ENCODE measurements around the gene MINDY4.

The MINDY4 gene

DNA sequence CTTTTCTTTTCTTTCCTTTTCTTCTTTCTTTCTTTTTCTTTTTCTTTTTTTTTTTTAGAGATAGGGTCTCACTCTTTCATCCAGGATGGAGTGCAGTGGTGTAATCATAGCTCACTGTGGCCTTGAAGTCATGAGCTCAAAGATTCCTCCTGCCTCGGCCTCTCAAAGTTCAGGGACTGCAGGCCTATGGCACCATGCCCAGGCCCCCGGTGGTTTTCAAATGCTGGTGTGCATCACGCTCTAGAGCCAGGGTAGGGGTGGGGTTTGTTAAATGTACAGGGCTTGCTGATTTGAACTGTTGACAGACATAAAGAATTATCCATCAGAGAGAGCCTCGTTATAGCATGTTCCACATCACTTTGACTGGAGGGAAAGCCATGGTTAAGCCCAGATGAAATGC, 5.8 kb downstream of the MINDY4 start:
- no peak for DNase-seq

DNA sequence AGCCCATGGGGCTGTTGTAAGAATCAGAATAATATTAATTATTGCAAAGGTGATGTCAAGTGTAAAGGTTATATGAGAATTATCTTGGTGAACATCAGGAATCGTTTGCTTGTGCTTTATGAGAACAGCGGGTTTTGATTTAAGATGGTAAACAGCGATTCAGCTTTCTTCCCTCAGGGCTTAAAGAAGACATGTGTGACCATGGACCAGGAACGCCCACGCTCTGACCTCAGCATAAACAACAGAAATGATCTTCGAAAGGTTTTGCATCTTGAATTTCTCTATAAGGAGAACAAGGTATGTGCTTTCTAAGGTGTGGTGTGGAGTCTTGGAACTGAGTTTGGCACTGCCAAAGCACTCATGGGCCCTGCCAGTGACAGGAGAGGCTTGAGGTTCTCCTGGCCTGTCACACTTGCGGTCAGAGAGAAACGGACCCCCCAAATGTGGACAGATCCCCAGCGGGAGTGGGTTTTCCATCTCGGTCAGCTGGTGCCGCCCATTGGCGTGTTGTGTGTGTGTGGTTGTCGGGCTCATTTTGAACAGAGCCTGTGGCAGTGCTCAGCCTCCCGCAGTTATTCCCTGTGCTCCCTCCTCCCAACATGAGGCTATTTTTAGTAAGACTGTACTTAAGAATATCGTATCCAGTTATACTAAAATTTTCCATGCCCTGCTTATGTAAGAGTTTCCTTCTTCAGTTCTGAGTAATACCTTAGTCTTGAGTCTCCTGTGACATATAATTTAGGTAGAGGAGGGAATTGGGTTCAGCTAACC, 7.2 kb downstream of the MINDY4 start:
- no peak for DNase-seq

DNA sequence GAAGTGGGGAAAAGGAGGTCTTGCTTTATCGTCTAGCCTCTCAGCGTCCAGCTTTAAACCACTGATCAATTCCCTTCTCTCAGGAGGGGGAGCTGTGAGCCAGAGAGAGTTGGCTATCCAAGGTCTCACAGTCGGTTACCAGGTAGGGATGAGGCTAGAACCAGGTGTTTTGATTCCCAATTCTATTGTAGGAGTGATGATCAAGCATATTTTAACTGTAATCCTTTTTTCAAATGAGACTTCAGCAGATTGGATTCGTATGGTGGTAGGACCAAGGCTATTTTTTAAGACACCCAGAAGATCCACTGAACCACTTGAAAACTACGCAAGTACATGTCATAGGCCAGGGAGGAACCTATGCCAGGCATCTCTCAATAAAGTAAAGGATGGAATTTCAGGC, 8.4 kb downstream of the MINDY4 start:
- no peak for DNase-seq

DNA sequence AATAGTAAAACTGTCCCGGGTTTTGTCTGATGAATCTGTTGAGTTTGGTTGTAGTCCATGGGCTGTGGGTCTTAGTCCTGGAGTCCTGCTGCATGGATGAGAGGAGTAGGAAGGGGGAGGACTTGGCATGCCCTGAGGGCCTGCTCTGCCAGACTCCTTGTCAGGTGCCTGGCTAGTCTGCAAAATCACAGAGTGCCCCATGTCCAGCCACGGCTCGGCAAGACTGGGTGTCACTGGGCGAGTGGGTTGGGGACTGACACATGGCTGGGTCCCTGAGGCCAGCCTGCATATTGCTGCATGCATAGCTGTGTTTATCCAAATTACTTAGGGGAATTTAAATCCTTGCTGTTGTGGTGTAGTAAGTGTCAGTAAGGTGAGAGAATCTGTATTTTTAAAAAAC, 9.7 kb downstream of the MINDY4 start:
- no peak for DNase-seq

DNA sequence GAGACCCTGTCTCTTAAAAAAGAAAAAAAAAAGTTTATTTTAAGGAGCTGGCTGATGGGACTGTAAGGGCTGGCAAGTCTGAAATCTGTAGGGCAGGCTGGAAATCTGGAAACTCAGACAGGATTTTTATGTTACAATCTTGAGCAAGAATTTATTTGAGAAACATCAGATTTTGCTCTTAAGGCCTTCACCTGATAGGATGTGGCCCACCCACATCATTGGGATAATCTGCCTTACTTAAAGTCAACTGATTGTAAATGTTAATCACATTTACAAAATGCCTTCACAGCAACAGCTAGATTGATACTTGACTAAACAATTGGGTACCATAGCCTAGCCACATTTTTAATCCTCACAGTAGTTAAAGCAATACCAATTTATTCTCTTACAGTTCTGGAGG, 11.5 kb downstream of the MINDY4 start:
- DNase-seq, result no peak

DNA sequence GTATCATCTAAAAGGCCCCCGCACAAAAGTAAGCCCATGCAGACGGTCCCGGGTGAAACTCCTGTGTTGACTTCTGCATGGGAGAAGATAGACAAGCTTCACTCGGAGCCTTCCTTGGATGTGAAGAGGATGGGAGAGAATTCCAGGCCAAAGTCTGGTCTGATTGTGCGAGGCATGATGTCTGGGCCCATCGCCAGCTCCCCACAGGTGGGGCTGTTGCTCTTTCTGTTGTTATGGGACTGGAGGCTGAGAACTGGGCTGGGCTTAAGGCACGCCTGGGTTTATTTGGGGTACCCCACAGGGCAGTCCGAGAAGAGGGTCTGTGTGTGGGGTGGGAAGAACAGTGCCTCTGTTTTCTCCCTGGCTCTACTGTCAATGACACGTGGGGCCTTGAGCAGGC, 14.6 kb downstream of the MINDY4 start:
- DNase-seq, result no peak

DNA sequence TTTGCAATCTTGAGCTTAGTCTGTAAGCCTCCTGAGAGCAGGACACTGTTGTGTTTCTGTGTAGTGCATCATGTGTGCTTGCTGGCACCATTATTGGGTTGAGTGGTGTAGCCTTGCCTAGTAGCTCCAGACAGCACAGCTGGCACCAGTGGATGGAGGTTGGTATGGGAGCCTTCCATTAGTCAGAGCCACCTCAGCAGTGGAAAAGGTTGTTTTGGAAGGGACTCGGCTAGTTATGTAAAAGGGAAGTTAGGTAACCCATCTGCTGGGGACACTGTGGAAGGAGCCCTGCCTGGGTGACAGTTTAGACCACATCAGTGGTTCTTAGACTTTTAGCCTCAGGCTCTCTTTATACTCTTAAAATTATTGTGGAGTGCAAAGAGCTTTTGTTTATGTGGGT, 16.3 kb downstream of the MINDY4 start:
- no peak for DNase-seq

DNA sequence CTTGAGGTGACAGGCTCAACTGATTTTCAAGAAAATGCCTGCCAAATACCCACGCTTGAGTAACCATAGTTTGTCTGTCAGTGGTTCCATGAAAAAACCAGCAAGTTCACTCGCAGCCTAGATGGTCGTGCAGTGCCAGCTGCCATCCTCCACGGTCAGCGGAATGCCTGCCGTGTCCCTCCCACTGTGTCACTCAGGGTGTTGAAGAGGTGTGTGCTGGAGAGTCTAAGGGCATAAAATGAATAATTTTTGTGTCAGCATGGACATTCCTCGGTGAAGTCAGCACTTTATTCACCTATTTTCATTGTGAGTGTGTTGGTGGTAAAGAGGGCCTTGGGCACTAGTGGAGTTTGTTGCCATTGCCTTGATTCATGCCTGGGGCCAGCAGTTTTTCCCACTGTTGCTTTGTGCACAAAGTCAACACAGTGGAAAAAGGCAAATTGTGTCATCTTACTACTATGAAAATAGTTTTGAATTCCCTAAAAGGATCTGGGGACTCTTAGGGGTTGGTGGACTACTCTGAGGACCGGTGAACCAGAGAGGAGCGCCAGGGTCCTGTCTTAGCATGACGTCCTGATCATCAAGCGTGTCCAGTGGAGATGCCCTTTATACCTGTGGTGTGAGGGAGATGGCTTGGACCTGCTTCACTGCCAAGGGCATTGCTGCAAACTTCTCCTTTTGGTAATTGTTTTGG, 17.6 kb downstream of the MINDY4 start:
- no peak for DNase-seq

DNA sequence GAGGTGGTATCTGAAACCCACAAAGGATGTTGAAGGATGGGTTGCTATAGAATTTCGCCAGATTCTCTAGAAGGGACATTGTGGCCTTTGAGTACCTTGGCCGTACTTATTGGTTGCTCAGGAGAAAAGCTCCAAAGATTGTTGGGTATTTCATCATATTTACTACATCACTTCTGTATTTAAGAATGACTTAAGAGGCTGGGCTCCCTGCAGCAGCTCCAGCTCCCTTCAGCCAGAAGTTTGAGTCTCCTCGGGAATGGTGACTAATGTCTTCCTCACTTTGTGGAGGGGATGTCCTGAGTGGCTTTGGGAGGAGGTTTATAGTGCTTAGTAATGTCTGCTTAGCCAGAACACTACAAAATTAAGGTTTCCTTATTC, 18.1 kb downstream of the MINDY4 start:
- no peak for DNase-seq

DNA sequence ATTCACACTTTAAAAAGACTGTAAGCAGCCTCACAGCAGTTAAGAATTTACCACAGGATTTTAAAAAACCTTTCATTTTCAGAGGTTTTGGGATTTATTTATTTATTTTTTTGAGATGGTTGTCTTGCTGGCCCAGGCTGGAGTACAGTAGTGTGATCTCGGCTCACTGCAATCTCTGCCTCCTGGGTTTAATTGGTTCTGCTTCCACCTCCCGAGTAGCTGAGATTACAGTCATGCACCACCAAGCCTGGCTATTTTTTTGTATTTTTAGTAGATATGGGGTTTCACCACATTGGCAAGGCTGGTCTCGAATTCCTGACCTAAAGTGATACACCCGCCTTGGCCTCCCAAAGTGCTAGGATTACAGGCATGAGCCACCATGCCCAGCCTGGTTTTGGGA, 19.1 kb downstream of the MINDY4 start:
- DNase-seq, result no peak

DNA sequence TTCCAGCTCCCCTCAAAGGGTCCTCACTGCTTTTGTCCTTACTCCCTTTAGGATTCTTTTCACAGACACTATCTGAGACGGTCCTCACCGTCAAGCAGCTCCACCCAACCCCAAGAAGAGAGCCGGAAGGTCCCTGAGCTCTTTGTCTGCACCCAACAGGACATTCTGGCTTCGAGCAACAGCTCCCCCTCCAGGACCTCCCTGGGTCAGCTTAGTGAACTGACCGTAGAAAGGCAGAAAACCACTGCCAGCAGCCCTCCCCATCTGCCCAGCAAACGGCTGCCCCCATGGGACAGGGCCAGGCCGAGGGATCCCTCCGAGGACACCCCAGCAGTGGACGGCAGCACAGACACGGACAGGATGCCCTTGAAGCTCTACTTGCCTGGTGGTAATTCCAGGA, 19.9 kb downstream of the MINDY4 start:
- DNase-seq, result no peak

DNA sequence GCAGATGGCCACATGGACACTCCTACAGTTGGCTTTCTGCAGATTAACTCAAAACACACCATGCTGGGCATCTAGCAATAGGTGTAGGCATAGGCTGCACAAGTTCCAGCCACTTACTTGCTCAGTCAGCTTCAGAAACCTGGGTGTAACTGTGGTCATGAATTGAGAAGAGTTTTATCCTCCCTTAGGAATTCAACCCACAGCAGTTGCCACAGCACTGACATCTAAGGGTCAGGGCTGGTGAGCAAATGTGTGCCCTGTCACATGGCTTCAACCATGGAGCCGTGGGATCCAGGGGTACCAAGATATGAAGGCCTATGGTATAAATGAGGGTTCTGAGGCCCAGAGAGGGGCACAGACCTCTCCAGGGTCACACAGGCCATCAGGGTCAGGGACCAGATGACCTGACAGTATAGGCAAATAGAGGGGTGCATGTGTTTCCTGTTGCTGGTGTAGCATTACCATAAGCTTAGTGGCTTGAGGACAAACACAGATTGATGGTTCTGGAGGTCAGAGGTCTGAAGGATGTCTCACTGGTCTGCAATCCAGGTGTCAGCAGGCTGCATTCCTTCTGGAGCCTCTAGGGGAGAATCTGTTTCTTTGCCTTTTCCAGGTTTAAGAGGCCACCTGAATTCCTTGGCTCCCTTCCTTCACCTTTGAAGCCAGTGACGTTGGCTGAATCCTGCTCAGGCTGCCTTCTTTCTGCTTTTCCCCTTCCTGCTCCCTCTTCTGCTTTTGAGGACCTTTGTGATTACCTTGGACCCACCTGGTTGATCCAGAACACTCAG, 24.1 kb downstream of the MINDY4 start:
- DNase-seq, result no peak

DNA sequence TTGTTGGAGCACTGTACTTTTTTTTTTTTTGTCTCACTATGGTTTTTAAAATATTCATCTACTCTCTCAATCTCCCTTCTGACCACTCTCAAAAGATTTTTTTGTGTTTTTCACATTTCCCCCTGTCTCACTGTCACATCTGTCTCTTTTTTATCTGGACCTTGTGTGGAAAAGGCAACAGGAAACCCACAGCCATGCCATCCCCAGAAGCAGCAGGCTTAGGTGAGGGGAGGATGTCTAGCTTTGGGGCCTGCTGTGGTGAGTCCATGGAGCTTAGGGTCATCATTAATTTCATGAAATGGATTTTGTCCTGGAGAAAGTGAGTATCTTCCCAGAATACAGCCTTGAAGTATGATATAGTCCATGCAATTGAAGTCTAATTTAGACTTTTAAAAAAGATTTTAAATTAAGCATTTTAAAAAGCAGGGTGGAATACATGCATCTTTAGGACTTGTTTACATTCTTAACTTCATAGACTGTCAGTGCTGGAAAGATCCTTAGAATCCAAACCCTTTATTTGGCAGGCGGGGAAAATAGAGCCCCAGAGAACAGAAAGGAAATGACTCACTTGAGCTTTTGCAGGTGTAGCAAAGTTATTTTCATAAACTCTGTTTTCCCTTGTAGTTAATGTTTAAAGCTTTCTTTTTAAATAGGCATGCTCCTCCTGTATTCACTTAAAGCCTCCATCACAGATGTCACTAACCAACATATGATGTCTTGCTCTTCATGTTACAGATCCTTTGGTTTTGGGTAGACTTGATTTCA, 25.1 kb downstream of the MINDY4 start:
- DNase-seq, result no peak

DNA sequence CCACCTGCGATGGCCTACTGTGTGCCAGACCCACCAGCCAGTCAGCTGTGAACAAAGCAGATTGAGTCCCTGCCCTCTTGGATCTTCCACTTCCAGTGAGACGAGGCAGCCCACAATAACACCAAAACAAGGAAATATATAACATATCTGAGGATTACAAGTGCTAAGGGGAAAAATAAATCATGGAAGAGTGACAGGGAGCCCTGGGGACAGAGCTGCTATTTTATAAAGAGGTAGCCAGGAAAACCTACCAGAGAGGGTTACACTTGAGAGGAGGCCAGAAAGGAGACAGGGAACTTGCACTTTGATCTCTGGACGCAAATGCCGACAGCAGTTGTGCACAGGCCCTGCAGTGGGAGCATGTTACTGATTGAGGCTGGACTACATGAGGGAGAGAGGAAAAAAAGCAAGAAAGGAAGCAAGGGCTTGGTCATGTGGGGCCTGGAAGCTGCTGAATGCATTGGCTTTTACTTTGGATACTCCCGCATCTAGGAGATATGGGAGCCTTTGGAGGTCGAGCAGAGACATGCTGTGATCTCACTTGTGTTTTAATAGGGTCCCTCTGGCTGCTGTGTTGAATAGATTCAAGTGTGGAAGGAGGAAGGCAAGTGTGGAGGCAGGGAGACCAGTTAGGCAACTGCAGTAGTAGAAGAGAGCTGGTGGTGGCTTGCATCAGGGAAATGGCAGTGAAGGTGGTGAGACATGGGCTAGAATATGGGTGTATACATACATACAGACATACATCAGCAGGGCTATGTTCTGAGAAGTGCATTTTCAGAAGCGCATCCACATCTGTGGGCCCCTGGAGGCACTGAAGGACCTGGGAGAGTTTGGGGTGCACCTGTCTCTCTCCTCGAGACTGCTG, 26.2 kb downstream of the MINDY4 start:
- DNase-seq, result no peak

DNA sequence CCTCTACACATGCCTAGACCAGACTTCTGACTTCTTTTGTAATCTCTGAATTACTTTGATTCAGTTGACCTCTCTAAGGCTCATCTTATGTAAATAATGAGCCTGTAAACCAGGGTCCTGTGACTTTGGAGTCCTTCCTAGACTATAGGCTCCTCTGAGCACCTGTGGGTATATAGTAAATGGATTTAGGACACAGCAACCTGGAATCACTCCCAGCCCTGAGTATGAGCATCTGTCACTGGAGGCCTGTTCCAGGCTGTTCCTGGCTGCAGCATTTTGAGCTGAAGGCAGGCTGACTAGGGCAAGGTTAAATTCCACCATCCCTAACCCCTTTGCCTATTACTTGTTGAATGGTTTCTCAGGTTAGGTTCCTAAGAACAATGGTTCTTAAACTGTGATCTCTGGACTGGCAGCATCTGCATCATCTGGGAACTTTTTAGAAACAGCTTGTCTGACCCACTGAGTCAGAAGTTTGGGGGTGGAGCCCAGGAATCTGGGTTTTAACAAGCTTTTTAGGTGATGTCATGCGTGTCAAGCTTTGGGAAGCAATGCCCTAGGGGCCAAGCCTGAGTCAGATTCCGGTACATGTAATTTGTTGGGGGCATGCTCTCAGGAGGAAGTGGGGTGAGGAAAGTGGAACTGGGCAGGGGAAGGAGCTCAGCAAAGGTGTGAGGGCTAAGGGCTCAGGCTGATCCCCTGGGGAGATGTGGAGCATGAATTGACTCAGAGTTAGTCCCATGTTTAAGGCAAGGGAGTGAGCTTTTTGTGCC, 28.2 kb downstream of the MINDY4 start:
- DNase-seq, result no peak

DNA sequence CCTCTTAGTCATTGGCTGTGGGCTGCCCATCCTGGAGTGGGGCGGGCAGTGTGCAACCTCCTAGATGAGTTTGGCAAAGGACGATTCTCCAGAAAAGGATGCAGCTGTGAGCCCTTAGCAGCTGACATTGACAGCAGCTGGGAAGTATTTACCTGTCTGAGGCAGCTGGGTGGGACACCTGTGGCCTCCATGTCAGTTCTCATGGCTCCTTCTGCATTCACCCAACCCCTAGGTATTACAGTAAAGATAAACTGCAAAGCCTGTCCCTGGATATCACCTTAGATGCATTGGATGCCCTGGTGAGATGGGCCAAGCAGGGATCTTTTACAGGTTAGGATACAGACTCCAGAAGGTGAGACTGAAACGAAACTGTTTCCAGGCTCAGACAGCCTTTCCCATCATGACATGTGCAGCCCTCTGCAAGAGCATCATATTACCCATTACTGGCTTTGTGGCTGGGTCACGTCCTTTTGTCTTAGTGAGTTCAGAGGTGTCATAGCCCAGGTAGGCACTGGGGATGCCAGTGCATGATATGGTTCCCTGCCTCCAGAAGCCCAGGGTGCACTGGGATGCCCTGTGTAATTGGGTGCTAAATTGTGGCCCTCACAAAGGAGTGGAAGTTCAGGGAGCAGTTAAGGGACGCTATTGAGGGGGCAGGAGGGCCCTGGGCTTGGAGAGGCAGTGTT, 28.9 kb downstream of the MINDY4 start:
- DNase-seq, result no peak

DNA sequence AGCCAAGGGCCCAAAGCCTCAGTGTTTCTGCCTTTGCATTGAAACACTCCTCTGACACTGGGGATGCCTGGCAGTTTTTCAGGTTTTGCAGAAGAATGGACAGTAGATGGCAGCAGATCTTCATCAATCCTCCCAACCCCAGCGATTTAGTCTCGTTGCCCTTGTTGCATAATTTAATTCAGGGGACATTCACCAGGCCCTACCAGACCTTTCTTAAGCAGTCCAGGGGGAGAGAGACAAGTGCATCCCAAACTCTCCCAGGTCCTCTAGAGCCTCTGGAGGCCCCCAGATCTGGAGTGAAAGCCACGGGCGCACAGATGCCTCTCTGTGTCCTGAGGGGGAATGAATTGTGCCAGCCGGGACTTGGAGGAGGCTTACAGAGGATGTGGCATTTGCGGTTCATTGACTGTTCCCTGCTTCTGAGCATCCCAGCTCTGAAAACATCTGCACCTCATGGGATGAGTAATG, 29.6 kb downstream of the MINDY4 start:
- DNase-seq, result no peak

DNA sequence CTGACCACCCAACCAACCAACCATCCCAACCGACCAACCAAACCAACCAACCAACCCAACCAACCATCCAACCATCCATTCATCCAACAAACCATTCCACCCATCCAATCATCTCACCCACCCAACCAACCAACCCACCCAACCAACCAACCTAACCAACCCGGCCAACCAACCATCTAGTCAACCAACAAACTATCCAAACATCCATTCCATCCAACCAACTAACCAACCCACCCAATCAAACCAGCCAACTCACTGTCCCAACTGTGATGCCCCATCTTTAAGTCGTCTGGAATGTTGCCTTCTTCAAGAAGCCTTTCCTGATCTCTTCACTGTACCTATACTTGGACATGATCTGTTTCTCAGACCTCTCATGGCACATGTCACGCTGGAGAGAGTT, 31.6 kb downstream of the MINDY4 start:
- DNase-seq, result no peak

DNA sequence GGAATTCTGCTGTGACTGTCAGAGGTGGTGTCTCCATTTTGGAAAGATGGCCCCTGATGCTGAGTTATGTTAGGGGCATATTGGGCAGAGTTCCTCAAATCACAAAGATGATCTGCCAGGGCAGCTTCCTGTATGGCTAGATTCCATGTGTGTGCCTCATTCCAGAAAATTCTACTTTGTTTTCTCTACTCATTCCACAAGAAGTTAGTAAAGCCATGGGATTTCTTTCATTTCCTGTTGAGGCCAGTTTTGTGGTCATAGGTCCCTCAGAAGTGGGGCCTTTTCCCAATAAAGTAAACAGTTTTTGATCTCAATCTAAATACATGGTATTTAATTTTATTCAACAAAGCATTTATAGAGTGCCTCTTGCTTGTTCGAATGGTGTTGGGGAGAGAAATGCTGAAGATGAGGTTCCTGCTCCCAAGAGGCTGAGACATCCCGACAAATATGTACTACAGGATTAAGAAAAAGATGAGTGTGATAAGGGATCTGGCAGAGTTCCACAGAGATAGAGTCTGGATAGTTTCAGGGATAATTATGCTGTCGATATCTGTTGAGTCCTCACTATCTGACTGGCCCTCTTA, 33.0 kb downstream of the MINDY4 start:
- DNase-seq, result no peak

DNA sequence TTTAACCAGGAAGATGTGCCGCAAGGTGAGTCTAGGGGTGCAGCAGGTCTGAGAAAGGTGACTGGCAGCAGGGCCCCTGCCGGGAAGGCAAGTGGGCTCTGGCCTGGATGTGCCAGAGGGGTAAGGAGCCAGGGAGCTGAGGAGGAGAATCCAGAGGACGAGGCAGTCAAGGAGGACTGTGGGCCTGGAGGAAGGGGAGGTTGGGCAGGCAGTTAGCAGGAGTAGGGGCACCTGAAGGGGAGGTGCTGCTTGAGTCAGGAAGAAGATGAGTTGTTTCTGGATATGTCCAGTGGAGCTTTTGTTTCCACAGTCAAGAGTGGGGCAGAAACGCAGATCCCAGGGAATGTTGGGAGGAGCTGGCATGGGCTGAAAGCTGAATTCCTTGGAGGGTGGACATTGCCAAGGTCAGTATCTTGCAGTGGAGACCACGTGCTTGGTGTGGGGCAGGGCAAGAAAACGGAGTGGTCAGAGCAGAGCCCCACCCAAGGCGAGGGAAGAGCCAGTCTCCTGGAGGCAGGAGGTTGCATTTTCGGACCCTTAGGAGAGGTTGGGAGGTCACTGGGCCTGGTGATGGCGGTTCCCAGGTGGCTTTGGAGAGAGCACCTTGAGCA, 34.0 kb downstream of the MINDY4 start:
- no peak for DNase-seq
